DMS53 (cell line): ENCODE measurements around the gene KIF19.

Source experiments
- DNase-seq: peaks from one replicate; lab custom pipeline; 2025; lab: John Stamatoyannopoulos, UW

KIF19 gene

DNA sequence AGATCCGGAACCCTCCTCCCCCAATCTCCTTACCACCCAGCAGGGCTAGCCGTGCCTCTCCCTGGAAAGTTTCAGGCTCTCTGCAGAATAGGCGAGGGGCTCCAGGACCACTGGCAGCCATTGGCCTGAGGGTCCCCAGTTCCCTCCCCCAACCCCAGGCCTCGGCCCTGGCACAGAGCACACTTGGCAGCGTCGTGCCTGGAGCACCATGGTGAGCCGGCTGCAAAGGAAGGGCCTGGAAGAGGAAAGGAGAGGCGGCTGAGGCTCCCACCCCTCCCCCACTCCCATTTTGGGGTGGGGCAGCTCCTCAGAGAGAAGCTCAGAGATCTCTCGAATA is 36.0 kb downstream of the KIF19 start:
- DNase-seq: no peak

- DNase-seq: no peak
Observed at GRCh38 chr17:74362810-74363498, 36.9 kb downstream of the KIF19 start.

DNA sequence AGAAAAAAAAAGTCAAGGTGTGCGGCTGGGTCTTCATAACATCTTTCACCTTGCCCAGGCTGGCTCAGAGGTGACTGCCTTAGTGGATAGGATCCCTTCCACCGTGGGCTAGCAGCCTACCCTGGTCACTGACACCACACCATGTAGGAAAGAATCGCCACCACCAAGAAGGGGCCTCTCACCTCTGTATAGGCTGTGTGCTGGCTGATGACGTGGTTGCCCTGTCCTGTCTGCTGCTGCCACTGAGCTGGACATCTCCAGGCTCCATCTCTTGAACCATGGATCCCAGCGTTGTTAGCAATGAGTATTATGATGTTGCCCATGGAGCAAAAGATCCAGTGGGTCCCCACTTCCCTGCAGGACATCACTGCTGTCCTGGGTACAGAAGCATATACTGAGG is 41.2 kb downstream of the KIF19 start, which contains the start of gene GPR142:
Gene GPR142 (plus strand): TSS at position 301 of the 400 bp plus-strand sequence. CDS start 2,035 bp downstream, outside the sequence.
- DNase-seq: no peak

DNA sequence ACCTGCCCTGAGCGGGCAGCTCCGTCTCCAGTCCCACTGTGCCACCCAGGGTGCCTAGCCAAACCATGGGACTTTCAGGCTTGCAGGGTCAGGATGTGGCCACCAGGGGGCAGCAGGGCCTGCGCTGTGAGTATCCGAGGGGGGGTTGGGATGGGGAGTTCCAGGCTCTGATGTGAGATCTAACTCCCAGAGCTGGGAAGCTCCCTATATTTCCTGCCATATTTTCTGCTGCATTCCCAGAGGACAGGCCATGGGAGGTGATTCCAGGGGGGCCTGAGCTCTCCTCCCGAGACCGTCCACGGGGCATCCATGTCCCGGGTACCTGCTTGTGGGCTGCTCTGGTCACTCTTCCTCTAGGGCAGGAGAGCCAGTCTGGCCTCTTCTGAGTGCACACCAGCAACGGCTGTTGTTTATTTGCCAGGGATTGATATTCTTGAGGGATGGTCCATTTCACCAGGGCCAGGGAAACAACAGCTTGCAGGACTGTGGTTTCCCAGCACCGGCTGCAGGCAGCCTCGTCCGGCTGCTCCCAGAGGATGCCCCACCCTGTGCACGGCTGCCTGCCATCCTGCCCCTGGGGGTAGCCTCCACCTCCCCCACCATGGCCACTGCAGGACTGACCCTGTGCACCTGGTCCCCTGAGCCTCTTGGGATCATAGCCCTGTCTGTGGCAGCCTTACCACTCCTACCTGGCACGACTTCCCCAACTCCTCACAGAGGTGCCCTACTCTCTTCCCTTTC is 42.5 kb downstream of the KIF19 start:
- peak; percentile 91 for DNase-seq

DNA sequence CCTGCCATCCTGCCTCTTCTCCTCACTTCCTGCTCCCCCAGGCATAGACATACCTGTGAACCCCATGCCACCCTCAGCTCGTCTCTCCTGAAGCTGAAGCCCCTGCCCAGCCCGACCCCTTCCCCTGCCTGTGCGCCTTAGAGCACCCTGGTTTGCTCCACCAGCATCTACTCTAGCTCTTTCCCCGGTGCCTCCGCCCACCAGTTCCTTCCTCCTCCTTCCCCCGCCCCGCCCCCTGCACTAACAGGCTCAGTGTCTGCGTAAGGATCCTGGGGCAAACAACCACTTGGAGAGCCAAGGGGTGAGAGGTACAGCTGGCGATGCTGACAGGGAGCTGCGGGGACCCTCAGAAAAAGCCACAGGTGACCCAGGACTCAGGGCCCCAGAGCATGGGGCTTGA is 43.2 kb downstream of the KIF19 start:
- DNase-seq: peak; percentile 90

DNA sequence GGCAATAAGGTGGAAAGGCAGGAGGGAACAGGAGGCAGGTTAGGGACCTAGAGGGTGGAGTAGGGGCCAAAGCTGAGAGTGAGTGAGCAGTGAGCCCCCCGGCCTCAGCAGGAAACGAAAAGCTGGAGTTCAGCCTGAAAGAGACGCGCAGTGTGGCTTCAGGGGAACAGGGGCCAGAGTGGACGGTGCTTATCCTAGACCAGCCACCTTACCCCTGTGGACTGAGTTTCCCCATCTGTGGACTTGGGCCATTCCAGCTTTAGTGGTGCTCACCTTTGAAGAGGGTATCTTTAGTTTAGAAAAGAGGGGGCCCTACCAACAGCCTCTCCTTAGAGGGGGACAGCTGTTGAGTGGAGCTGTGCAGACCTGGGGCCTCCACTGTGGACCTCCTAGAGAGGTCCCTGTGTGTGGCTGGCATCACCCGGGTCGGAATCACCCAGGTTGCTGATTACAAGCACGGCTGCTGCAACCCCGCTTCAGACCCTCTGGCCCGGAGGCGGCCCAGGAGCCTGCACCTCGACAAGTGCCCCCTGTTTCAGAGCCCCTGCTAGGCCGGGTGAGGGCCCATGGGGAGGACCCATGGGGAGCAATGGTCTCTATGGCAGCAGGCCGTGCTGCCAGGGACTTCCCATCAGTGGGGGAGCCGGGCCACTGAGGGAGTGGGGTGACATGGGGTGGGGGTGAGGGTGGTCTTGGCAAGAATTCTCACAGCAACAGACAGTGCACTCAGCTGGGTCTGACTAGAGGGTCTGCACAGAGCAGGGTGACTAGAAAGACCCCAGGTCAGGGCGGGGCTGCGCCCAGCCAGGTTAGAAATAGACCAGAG is 43.9 kb downstream of the KIF19 start:
- DNase-seq: peak; percentile 42

GRCh38 chr17:74371653-74372147 is 45.7 kb downstream of the KIF19 start:
- no peak for DNase-seq

DNA sequence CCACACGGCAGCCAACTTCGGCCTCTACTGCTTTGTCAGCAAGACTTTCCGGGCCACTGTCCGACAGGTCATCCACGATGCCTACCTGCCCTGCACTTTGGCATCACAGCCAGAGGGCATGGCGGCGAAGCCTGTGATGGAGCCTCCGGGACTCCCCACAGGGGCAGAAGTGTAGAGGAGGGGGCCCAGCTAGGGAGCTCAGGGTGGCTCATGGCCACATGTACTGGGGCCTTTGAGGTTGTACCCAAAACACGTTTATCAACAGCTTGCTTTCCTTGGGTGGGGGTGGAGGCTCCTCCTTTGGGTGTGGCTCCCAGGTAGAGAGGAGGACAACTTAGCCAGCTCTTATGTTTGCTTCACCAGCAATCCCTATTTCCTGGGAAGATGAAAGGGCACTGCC is 46.4 kb downstream of the KIF19 start:
- peak; percentile 26 for DNase-seq

DNA sequence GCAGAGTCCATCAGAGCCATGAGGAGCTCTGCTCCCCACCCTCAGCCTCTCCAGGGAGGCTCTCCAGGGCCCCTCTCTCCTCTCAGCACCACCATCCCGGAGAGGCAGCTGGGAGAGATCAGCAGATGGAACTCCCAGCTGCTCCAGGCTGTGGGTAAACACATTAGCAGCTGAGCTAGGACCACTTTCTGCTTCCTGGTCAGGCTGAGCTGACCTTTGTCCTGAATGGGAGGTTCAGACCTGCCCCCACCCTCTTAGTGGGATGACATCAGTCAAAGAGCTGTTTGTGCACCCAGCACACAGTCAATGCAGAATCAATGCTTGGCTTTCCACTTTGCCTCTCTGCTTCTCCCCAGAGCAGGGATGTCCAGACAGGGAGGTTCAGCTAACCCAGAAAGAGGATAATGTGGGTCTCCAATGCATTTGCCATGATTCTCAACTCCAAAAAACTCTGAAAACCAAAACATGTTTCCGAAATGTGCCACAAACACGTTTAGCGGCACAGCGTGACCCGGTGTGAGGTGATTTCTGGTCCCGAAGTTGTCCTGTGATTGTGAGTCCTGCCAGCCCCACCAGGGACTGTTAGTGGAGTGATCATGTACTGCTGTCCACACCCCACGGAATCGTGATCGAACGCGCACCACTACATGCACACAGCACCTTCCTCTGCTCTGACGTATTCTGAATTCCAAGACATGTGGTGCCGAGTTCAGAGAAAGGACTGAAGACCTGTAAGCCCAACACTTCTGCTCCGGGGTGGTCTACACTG is 48.0 kb downstream of the KIF19 start:
- peak; percentile 99 for DNase-seq

DNA sequence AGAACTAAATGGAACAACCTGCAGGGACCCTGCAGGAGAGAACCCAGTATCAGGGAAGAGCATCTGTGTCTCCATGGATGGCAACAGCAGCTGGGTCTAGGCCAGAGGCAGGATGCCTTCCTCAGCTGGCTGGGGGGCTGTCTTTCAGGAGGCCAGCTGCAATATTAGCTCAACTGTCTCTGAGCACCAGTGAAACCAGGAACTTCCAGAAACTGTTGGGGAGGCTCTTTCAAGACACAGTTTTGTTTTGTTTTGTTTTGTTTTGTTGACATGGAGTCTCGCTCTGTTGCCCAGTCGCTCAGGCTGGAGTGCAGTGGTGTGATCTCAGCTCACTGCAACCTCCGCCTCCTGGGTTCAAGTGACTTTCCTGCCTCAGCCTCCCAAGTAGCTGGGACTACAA is 48.8 kb downstream of the KIF19 start:
- peak; percentile 84 for DNase-seq

DNA sequence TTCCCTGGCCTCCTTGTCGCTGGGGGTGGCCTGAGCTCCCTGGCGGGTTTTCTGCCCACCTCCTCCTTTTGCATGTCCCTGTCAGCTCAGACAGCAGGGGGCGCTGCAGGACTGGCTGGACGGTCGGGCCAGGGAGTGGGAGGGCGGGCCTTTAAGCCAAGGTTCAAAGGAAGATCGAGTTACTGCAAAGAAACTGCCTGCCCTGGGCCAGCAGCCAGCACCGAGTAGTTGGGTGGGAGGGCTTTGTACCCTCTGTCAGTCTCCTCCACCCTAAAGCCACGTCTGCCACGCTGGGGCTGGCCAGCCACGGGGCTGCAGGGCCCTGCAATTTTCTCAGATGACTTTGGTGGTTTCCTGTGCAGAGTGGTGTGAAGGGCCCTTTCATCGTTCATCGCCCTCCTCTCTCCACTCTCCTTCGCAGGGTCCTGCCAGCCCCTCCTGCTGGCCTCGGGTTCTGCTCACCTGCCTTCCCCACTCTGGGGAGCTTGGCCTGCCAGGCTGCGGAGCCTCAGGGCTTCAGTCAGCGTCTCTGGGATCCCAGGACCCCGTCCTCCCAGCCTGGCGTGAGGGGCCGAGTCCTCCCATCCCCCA is 53.6 kb downstream of the KIF19 start:
- DNase-seq: peak; percentile 92

DNA sequence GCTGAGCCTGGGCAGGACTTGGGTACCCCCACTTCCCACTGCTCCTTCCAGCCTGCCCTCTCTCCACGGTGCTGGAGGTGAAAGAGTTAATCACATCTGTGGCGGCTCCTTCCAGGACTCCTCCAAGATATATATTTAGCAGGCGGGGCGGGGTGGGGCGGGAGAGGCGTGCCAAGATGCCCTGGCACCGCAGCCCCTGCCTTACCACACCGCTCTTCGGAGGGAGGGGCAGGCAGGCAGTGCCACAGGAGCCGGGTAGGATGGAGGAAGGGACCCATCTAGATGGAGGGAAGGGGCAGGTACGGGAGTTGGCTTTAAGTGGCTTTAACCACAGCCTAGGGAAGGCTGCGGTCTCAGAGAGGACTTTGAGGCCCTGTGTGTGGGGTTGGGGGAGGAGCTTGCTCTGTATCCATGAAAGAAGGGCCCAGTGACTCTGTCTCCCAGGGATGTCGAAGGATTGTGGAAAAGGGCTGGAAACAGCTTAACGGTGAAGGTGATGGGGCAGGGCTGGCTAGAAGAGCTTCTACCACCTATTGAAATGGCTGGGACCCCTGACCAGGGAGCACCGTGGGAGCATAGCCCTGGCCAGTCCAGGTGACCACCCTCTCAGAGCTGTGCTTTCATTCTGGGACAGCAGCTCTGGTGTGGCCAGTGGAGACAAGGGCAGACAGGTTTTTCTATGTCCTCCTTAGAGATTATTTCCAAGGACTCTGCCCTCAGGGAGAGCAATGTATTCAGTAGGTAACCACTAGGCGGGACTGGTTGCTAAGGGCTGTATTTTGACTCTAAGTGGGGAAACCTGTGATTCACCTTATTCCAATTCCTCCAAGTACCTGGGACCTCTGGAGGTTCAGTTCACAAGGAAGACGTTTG is 54.3 kb downstream of the KIF19 start:
- DNase-seq: peak; percentile 75

GRCh38 chr17:74380959-74381808 is 55.2 kb downstream of the KIF19 start:
- no peak for DNase-seq

- DNase-seq: no peak
Observed at GRCh38 chr17:74383141-74383540, 57.1 kb downstream of the KIF19 start.

- DNase-seq: peak; percentile 75
Observed at GRCh38 chr17:74385201-74385600, 59.2 kb downstream of the KIF19 start.

- DNase-seq: no peak
Observed at GRCh38 chr17:74386386-74386785, 60.4 kb downstream of the KIF19 start.

- no peak for DNase-seq
Observed at GRCh38 chr17:74387365-74388218, 61.6 kb downstream of the KIF19 start.

GRCh38 chr17:74389084-74389753 is 63.2 kb downstream of the KIF19 start:
- no peak for DNase-seq
